ENCODE measurements around the gene ADCK2. TPM values are rescaled to one million over a fixed set of nuclear protein-coding genes. Genes with fewer than 3 reads are reported as not detected.

The ADCK2 gene
- total and polyA plus RNA-seq, 3 experiments from 2014 or later, result 32.5 to 34.5 (median 34.2) TPM

- H3K4me1 Mint-ChIP-seq, result peaks cover 15 to 26% (median 19%) of the 10 kb centered on the region in 3 donors
- peaks cover 9 to 15% of the 10 kb centered on the region in 2 donors for H3K27me3 Mint-ChIP-seq
- no peaks in the 10 kb centered on the region for H3K9me3 Mint-ChIP-seq
- H3K27me3 ChIP-seq (ENCODE audit: insufficient read depth, low read length, poor library complexity, severe bottlenecking), result no peaks in the 10 kb centered on the region
- no peak overlapping the region for H3K27ac ChIP-seq (ENCODE audit: low read depth, low read length)
- CTCF ChIA-PET, result interaction anchor here (0.9 to 2.4 kb wide), 13 partner anchors 9 to 360 kb away, joined by 3 to 12 read pairs (median 4); partner anchors contain the start of gene ADCK2
- peaks cover 0 to 2% (median 0%) of the 10 kb centered on the region in 3 donors for H3K36me3 Mint-ChIP-seq
- no peaks in the 10 kb centered on the region for H3K9me3 ChIP-seq (ENCODE audit: low read length)
- no peak overlapping the region for H3K27ac Mint-ChIP-seq
- peak in 3 of 5 donors; percentile 21 to 38 (median 21) for DNase-seq
- H3K36me3 ChIP-seq (ENCODE audit: insufficient read depth, low read length), result no peaks in the 10 kb centered on the region
- POLR2A ChIA-PET, result no interaction called here
- H3K4me3 Mint-ChIP-seq, result peak overlapping the region in 1 of 7 donors; percentile 31
- no peak overlapping the region for H3K4me3 ChIP-seq (ENCODE audit: low read length)
- peaks cover 18% of the 10 kb centered on the region for H3K4me1 ChIP-seq (ENCODE audit: insufficient read depth, low read length)
Observed at GRCh38 chr7:140653319-140654108, 19.2 kb upstream of the ADCK2 start.

DNA sequence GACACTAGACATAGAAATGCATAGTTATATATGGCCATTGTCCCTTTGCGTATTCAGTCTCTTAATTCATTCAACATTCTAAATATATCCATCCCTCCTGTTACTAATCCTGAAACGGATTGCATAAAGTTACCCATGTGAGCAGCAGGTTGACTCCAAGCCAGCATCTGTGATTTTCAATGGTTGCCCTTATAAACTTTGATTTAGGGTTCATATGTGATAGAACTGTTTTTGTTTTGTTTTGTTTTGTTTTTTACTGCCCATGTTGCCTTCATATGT lies 18.7 kb upstream of the ADCK2 start:
- H3K27ac ChIP-seq (ENCODE audit: low read depth, low read length), result no peak overlapping the region
- H3K4me1 Mint-ChIP-seq, result peaks cover 15 to 26% (median 19%) of the 10 kb centered on the region in 3 donors
- no peak overlapping the region for H3K27ac Mint-ChIP-seq
- CTCF ChIA-PET, result interaction anchor here (1.0 to 2.4 kb wide), 10 partner anchors 9 to 359 kb away, joined by 3 to 12 read pairs (median 4); partner anchors contain the start of gene ADCK2
- no peak for DNase-seq
- H3K27me3 ChIP-seq (ENCODE audit: insufficient read depth, low read length, poor library complexity, severe bottlenecking), result no peaks in the 10 kb centered on the region
- POLR2A ChIA-PET, result no interaction called here
- H3K36me3 ChIP-seq (ENCODE audit: insufficient read depth, low read length), result no peaks in the 10 kb centered on the region
- H3K27me3 Mint-ChIP-seq, result peaks cover 9 to 15% of the 10 kb centered on the region in 2 donors
- no peaks in the 10 kb centered on the region for H3K9me3 ChIP-seq (ENCODE audit: low read length)
- H3K4me3 Mint-ChIP-seq, result no peak overlapping the region
- no peaks in the 10 kb centered on the region for H3K9me3 Mint-ChIP-seq
- peaks cover 18% of the 10 kb centered on the region for H3K4me1 ChIP-seq (ENCODE audit: insufficient read depth, low read length)
- peaks cover 0 to 2% (median 0%) of the 10 kb centered on the region in 3 donors for H3K36me3 Mint-ChIP-seq
- no peak overlapping the region for H3K4me3 ChIP-seq (ENCODE audit: low read length)

DNA sequence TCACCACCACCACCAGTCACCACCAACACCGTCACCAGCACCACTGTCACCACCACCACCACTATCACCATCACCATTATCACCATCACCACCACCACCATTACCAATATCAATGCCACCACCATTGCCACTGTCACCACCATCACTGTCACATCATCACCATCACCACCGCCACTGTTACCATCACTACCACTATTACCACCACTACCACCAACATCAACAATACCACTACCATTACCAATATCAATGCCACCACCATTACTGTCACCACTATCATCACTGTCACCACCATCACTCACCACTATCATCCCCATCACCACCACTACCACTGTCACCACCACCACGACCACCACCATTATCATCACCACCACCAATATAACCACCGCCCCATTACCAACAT lies 18.1 kb upstream of the ADCK2 start:
- no peak overlapping the region for H3K4me3 Mint-ChIP-seq
- H3K27me3 Mint-ChIP-seq, result peaks cover 9 to 11% of the 10 kb centered on the region in 2 donors

DNA sequence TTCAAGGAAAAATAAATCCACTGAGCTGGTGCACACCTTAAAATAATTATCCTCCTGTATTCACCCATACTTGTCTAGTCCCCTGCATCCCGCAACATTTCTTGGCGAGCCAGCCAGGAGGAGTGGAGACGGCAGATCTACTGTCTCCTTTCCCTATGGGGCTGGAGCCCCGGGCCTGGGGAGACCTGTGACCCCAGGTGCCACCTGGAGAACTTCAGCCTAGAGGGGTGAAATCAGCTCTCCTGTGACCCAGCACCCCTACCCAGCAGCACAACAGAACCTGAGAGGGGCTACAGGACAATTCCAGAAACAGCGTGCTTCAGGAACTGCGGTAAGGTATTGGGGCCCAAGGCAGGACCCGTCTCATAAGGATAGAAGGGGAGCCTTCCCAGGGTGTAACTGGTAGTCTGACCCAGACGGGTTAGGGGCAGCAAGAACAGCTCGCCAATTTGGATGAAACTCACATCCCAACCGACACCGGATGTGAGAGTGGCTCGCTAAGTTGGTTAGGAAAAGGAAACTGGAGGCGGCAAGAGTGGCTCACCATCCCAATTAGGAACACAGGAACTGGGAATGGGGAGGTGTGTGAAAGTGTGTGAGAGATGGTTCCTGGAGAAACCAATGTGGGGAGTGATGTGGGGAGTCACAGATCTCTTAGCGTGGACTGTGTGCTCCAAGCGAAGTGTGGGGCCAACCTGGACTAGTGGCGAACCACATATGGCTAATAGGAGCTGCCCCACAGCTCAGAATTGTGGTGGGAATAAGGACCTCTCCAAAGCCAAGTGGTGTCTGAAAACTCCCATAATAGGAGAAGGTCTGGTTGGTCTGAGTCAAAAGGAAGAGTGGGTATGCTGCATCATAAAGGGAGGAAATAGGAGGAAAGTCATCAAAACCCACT lies 17.0 kb upstream of the ADCK2 start:
- H3K27ac ChIP-seq (ENCODE audit: low read depth, low read length), result no peak overlapping the region
- DNase-seq, result no peak
- no peak overlapping the region for H3K4me3 ChIP-seq (ENCODE audit: low read length)
- peak overlapping the region in 6 of 8 donors; percentile 2 to 97 (median 87) for H3K27ac Mint-ChIP-seq
- peaks cover 5 to 10% of the 10 kb centered on the region in 2 donors for H3K27me3 Mint-ChIP-seq
- H3K36me3 ChIP-seq (ENCODE audit: insufficient read depth, low read length), result no peaks in the 10 kb centered on the region
- peaks cover 18% of the 10 kb centered on the region for H3K4me1 ChIP-seq (ENCODE audit: insufficient read depth, low read length)
- no peaks in the 10 kb centered on the region for H3K9me3 Mint-ChIP-seq
- peak overlapping the region in 6 of 7 donors; percentile 84 to 96 (median 88) for H3K4me3 Mint-ChIP-seq
- H3K4me1 Mint-ChIP-seq, result peaks cover 15 to 26% (median 19%) of the 10 kb centered on the region in 3 donors
- H3K9me3 ChIP-seq (ENCODE audit: low read length), result no peaks in the 10 kb centered on the region
- POLR2A ChIA-PET, result no interaction called here
- H3K36me3 Mint-ChIP-seq, result no peaks in the 10 kb centered on the region
- CTCF ChIA-PET, result interaction anchor here (0.9 to 1.0 kb wide), 2 partner anchors 14 to 138 kb away, joined by 3 read pairs; no protein-coding TSS in a partner anchor
- no peaks in the 10 kb centered on the region for H3K27me3 ChIP-seq (ENCODE audit: insufficient read depth, low read length, poor library complexity, severe bottlenecking)

More for the DNA sequence above, 18.1 kb upstream of the ADCK2 start:
- Histone ChIP-seq H3K36me3 (ENCODE audit: insufficient read depth, low read length) (no peaks in the 10 kb centered on the region), H3K4me1 (ENCODE audit: insufficient read depth, low read length) (peaks cover 18% of the 10 kb centered on the region), H3K27me3 (ENCODE audit: insufficient read depth, low read length, poor library complexity, severe bottlenecking) (no peaks in the 10 kb centered on the region), H3K27ac (ENCODE audit: low read depth, low read length) (no peak overlapping the region), H3K4me3 (ENCODE audit: low read length) (no peak overlapping the region), H3K9me3 (ENCODE audit: low read length) (no peaks in the 10 kb centered on the region)
- peak overlapping the region in 2 of 8 donors; percentile 7 to 95 for H3K27ac Mint-ChIP-seq
- peaks cover 15 to 26% (median 19%) of the 10 kb centered on the region in 3 donors for H3K4me1 Mint-ChIP-seq
- peaks cover 0 to 2% (median 0%) of the 10 kb centered on the region in 3 donors for H3K36me3 Mint-ChIP-seq
- CTCF ChIA-PET, result no interaction called here
- H3K9me3 Mint-ChIP-seq, result no peaks in the 10 kb centered on the region
- POLR2A ChIA-PET, result no interaction called here
- DNase-seq, result no peak

GRCh38 chr7:140656548-140657515 lies 15.9 kb upstream of the ADCK2 start:
- no peak overlapping the region for H3K27ac ChIP-seq (ENCODE audit: low read depth, low read length)
- no peaks in the 10 kb centered on the region for H3K36me3 Mint-ChIP-seq
- H3K9me3 Mint-ChIP-seq, result no peaks in the 10 kb centered on the region
- no peaks in the 10 kb centered on the region for H3K9me3 ChIP-seq (ENCODE audit: low read length)
- H3K4me1 ChIP-seq (ENCODE audit: insufficient read depth, low read length), result peaks cover 18% of the 10 kb centered on the region
- peak overlapping the region; percentile 2 to 97 (median 87) for H3K27ac Mint-ChIP-seq
- peak in 3 of 5 donors; percentile 5 to 30 (median 18) for DNase-seq
- no peaks in the 10 kb centered on the region for H3K27me3 ChIP-seq (ENCODE audit: insufficient read depth, low read length, poor library complexity, severe bottlenecking)
- H3K4me3 ChIP-seq (ENCODE audit: low read length), result peak overlapping the region; percentile 55
- ChIA-PET CTCF (interaction anchor here (0.9 to 1.0 kb wide), 2 partner anchors 15 to 139 kb away, joined by 3 read pairs; no protein-coding TSS in a partner anchor), POLR2A (no interaction called here)
- H3K27me3 Mint-ChIP-seq, result peaks cover 9 to 10% of the 10 kb centered on the region in 2 donors
- no peaks in the 10 kb centered on the region for H3K36me3 ChIP-seq (ENCODE audit: insufficient read depth, low read length)
- peaks cover 15 to 26% (median 19%) of the 10 kb centered on the region in 3 donors for H3K4me1 Mint-ChIP-seq
- H3K4me3 Mint-ChIP-seq, result peak overlapping the region; percentile 32 to 96 (median 87)

DNA sequence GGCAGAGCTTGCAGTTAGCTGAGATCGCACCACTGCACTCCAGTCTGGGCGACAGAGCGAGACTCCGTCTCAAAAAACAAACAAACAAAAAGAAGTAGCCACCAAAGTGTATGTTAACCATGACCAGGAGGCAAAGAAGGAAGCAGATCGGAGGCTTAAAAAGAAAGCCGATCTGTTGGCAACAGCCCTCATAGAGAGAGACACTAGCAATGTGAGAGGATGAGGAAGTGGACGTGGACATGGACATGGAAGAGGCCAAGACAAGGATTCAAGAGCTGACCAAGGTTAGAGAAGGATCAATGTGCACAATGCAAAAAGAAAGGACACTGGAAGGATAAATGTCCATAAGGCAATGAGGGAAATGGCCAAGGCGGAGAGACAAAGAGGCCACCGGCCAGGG lies 14.9 kb upstream of the ADCK2 start:
- peaks cover 15 to 26% (median 19%) of the 10 kb centered on the region in 3 donors for H3K4me1 Mint-ChIP-seq
- peaks cover 18% of the 10 kb centered on the region for H3K4me1 ChIP-seq (ENCODE audit: insufficient read depth, low read length)
- H3K27me3 ChIP-seq (ENCODE audit: insufficient read depth, low read length, poor library complexity, severe bottlenecking), result no peaks in the 10 kb centered on the region
- no peak overlapping the region for H3K4me3 Mint-ChIP-seq
- H3K9me3 ChIP-seq (ENCODE audit: low read length), result no peaks in the 10 kb centered on the region
- ChIA-PET POLR2A (no interaction called here), CTCF (no interaction called here)
- peaks cover 9 to 10% of the 10 kb centered on the region in 2 donors for H3K27me3 Mint-ChIP-seq
- H3K27ac ChIP-seq (ENCODE audit: low read depth, low read length), result no peak overlapping the region
- no peak overlapping the region for H3K4me3 ChIP-seq (ENCODE audit: low read length)
- H3K36me3 Mint-ChIP-seq, result no peaks in the 10 kb centered on the region
- no peak for DNase-seq
- no peak overlapping the region for H3K27ac Mint-ChIP-seq
- H3K9me3 Mint-ChIP-seq, result no peaks in the 10 kb centered on the region
- H3K36me3 ChIP-seq (ENCODE audit: insufficient read depth, low read length), result no peaks in the 10 kb centered on the region

DNA sequence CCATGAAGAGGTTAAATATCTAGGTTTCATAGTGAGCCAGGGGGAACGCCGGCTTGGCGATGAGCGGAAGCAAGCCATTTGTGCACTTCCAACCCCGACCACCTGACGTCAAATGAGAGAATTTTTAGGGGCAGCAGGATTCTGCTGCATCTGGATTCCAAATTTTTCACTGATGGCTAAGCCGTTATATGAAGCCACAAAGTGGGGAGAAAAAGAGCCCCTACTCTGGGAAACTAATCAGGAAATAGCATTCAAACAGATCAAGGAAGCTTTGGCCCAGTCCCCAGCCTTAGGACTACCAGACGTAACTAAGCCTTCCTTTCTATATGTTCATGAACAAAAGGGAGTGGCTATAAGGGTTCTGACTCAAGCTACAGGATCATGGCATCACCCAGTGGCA lies 12.9 kb upstream of the ADCK2 start:
- Mint-ChIP-seq H3K4me1 (peaks cover 13 to 17% (median 15%) of the 10 kb centered on the region in 3 donors), H3K4me3 (no peak overlapping the region), H3K9me3 (no peaks in the 10 kb centered on the region), H3K27ac (no peak overlapping the region), H3K27me3 (peaks cover 8 to 10% of the 10 kb centered on the region in 2 donors), H3K36me3 (peaks cover 0 to 2% (median 0%) of the 10 kb centered on the region in 3 donors)
- H3K27ac ChIP-seq (ENCODE audit: low read depth, low read length), result no peak overlapping the region
- ChIA-PET CTCF (interaction anchor here (1.2 kb wide), 1 partner anchor 13 kb away, joined by 3 read pairs; no protein-coding TSS in a partner anchor), POLR2A (no interaction called here)
- no peaks in the 10 kb centered on the region for H3K9me3 ChIP-seq (ENCODE audit: low read length)
- H3K36me3 ChIP-seq (ENCODE audit: insufficient read depth, low read length), result no peaks in the 10 kb centered on the region
- H3K4me3 ChIP-seq (ENCODE audit: low read length), result no peak overlapping the region
- no peak for DNase-seq
- peaks cover 13% of the 10 kb centered on the region for H3K4me1 ChIP-seq (ENCODE audit: insufficient read depth, low read length)
- H3K27me3 ChIP-seq (ENCODE audit: insufficient read depth, low read length, poor library complexity, severe bottlenecking), result no peaks in the 10 kb centered on the region
